COLO668 (cell line): ENCODE results near the gene CARD10.
"Not testable (repeated sequence)": the region's sequence is repeated elsewhere in the genome, so short reads cannot be mapped to it uniquely, and the experiment has no call there.

Source experiments
- DNase-seq: peaks from one replicate; lab custom pipeline; 2025; ENCODE audit not compliant: unreplicated experiment; lab: John Stamatoyannopoulos, UW

The CARD10 gene

GRCh38 chr22:37557321-37558001 lies 38.2 kb upstream of the CARD10 start:
- DNase-seq, result no peak

- DNase-seq, result no peak
These were observed 37.5 kb upstream of the CARD10 start for GRCh38 chr22:37556710-37557109.

- DNase-seq, result no peak
These were observed 35.8 kb upstream of the CARD10 start for GRCh38 chr22:37555029-37555428.

GRCh38 chr22:37553725-37554124 lies 34.5 kb upstream of the CARD10 start:
- DNase-seq, result no peak

GRCh38 chr22:37552524-37553163 lies 33.4 kb upstream of the CARD10 start:
- DNase-seq, result no peak

GRCh38 chr22:37551981-37552380 lies 32.8 kb upstream of the CARD10 start:
- DNase-seq, result no peak

GRCh38 chr22:37550921-37551320 lies 31.7 kb upstream of the CARD10 start:
- not testable (repeated sequence) for DNase-seq

GRCh38 chr22:37549704-37550059 lies 30.5 kb upstream of the CARD10 start:
- DNase-seq, result no peak

- no peak for DNase-seq
These were observed 28.1 kb upstream of the CARD10 start for GRCh38 chr22:37547251-37547741.

- no peak for DNase-seq
These were observed 27.4 kb upstream of the CARD10 start for GRCh38 chr22:37546437-37547250.

GRCh38 chr22:37545703-37546436 lies 26.7 kb upstream of the CARD10 start:
- no peak for DNase-seq

- DNase-seq, result peak; percentile 34
These were observed 25.9 kb upstream of the CARD10 start for GRCh38 chr22:37544955-37545702.

GRCh38 chr22:37542959-37543358 lies 23.7 kb upstream of the CARD10 start:
- no peak for DNase-seq

- DNase-seq, result not testable (repeated sequence)
These were observed 23.2 kb upstream of the CARD10 start for GRCh38 chr22:37542416-37542815.

GRCh38 chr22:37539790-37540189 lies 20.6 kb upstream of the CARD10 start:
- not testable (repeated sequence) for DNase-seq

- peak; percentile 86 for DNase-seq
These were observed 19.6 kb upstream of the CARD10 start for GRCh38 chr22:37538590-37539357.

- DNase-seq, result no peak
These were observed 15.9 kb upstream of the CARD10 start for GRCh38 chr22:37535159-37535558.

- DNase-seq, result no peak
These were observed 15.2 kb upstream of the CARD10 start for GRCh38 chr22:37534445-37534844.

GRCh38 chr22:37533995-37534394 lies 14.8 kb upstream of the CARD10 start:
- peak; percentile 49 for DNase-seq
